Subcutaneous abdominal adipose tissue (tissue), 5 donors: Measurements from ENCODE around the gene LITAFD.

Source experiments
- H3K27ac ChIP-seq: one replicate; pipeline ENCODE4 v1.7.0; 2013; ENCODE audit warnings: low read depth, mild to moderate bottlenecking, inconsistent platforms, low read length, moderate library complexity
- H3K27me3 ChIP-seq, 5 donors: one replicate each; pipeline ENCODE4 v1.7.0; 2013; ENCODE audit warnings: low read length in 5 of 5, inconsistent platforms in 1 of 5; ENCODE audit not compliant: control insufficient read depth in 5 of 5, insufficient read depth in 4 of 5
- H3K36me3 ChIP-seq, 5 donors: one replicate each; pipeline ENCODE4 v1.7.0; 2013; ENCODE audit warnings: low read length in 5 of 5; ENCODE audit not compliant: control insufficient read depth in 5 of 5, insufficient read depth in 5 of 5
- H3K4me1 ChIP-seq, 5 donors: one replicate each; pipeline ENCODE4 v1.7.0; 2013; ENCODE audit warnings: low read length in 5 of 5, mild to moderate bottlenecking in 3 of 5, moderate library complexity in 1 of 5; ENCODE audit not compliant: control insufficient read depth in 5 of 5, insufficient read depth in 5 of 5
- H3K4me3 ChIP-seq, 5 donors: one replicate each; pipeline ENCODE4 v1.7.0; 2013; ENCODE audit warnings: low read length in 5 of 5, low read depth in 1 of 5
- H3K9ac ChIP-seq, 5 donors: one replicate each; pipeline ENCODE4 v1.7.0; 2013; ENCODE audit warnings: low read length in 5 of 5, mild to moderate bottlenecking in 4 of 5, moderate library complexity in 3 of 5
- H3K9me3 ChIP-seq, 5 donors: one replicate each; pipeline ENCODE4 v1.7.0; 2013; ENCODE audit warnings: low read length in 5 of 5; ENCODE audit not compliant: control insufficient read depth in 5 of 5
- donor health status: healthy.
- donor health status: healthy.
- donor health status: healthy.
- donor health status: healthy.
- donor health status: healthy.

The LITAFD gene

DNA sequence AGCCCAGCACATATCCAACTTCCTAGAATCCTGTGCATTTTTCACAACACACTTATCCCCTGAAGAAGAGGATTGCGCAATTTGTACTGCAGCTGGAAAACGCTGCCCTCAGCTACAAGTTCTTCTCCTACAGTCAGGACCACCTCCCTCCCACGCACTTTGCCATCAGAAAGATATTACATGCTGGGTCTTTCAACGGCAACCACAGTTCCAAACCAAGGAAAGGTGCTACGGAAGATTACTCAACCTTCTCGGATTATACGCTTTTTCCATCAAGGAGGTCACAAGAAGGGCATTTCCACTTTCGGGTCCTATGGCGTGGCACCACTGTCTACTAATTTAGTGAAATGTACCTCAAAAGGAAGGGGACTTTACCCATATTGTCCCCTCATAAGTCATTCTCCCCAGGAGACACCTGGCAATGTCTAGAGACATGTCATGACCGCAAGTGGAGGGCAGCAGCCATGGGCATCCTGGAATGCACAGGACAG is 46.4 kb downstream of the LITAFD start:
- H3K36me3 ChIP-seq, result peaks cover 12 to 30% (median 28%) of the 10 kb centered on the region in 5 donors
- H3K4me1 ChIP-seq, result peaks cover 5 to 16% (median 11%) of the 10 kb centered on the region in 5 donors
- H3K9ac ChIP-seq, result no peak overlapping the region
- no peak overlapping the region for H3K27ac ChIP-seq
- no peaks in the 10 kb centered on the region for H3K9me3 ChIP-seq
- H3K27me3 ChIP-seq, result no peaks in the 10 kb centered on the region
- H3K4me3 ChIP-seq, result no peak overlapping the region

DNA sequence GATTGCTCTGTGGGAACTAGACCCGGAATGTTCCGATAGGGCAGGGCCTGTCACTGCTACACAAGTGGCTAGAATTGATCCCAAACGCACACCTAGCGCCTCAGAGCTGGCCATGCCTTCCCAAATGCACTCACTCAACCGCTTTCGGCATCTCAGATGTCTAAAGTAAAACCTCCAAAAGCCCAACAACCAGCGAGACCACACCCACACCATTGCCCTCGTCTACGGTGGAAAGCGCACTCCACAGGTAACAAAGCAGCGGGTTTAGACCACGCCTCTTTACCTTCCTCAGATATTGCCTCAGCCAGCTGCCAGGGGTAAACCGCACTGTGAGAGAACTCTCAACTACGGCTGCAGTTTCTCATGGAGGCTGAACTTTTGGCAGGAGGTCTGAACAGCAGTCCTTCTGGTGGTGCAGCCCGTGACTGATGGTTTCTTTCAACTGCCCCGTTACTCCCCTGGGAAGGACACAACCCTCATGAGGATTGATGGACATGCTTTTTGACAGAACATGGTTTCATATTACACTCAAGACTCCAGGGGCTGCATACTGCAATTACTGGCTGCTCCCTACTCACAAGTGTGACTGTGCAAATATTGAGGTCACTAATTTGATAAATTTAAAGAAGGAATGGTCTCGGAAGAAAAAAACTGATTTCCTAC is 47.1 kb downstream of the LITAFD start:
- Histone ChIP-seq H3K4me3 (no peak overlapping the region), H3K9me3 (no peaks in the 10 kb centered on the region), H3K27me3 (no peaks in the 10 kb centered on the region), H3K27ac (no peak overlapping the region), H3K4me1 (peaks cover 5 to 16% (median 11%) of the 10 kb centered on the region in 5 donors), H3K36me3 (peaks cover 12 to 30% (median 26%) of the 10 kb centered on the region in 5 donors), H3K9ac (no peak overlapping the region)

DNA sequence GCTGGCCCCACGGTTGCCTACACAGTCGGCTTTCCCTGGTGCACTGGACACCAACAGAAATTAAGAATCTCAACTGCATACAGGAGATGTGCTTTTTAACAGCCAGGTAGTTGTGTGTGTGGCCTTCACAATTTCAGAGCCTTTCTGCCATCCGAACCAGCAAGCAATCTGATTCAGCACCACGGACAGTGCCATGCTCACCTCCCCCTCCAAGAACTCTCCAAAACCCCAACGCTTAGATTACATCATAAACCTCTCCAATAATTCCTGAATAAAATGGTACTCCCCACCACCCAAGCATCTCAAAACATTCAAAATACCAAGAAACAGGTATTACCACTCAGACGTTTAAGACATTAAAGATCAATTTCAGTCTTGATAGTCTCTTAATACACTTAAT is 49.7 kb downstream of the LITAFD start:
- H3K9me3 ChIP-seq, result no peaks in the 10 kb centered on the region
- no peaks in the 10 kb centered on the region for H3K27me3 ChIP-seq
- H3K36me3 ChIP-seq, result peaks cover 4 to 24% (median 20%) of the 10 kb centered on the region in 5 donors
- H3K4me1 ChIP-seq, result peaks cover 5 to 23% (median 11%) of the 10 kb centered on the region in 5 donors
- H3K9ac ChIP-seq, result no peak overlapping the region
- H3K27ac ChIP-seq, result no peak overlapping the region
- no peak overlapping the region for H3K4me3 ChIP-seq

DNA sequence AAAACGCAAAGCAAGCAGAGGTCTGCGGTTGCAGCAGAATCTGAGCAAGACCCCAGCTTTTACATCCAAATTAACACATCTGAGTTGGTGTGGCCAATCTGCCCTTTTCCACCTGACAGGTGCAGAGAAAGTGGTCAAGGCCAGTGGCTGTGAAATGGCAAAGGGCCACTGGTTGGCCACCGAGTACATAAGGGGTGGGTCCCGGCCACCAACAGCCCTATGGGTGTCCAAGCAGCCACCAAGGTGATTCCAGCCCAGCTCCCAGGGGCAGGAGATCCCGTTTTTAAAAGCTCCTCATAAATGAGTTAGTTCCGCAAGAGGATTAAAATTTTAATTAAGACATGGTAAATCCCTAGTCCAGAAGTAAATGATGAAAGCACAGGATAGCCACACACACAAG is 52.5 kb downstream of the LITAFD start:
- H3K27ac ChIP-seq, result no peak overlapping the region
- no peaks in the 10 kb centered on the region for H3K27me3 ChIP-seq
- H3K4me3 ChIP-seq, result no peak overlapping the region
- H3K4me1 ChIP-seq, result peaks cover 0 to 12% (median 7%) of the 10 kb centered on the region in 5 donors
- peaks cover 4 to 6% (median 5%) of the 10 kb centered on the region in 5 donors for H3K36me3 ChIP-seq
- H3K9ac ChIP-seq, result no peak overlapping the region
- H3K9me3 ChIP-seq, result no peaks in the 10 kb centered on the region
